T-helper 1 cell treated with Interleukin-12 subunit alpha and Interleukin-12 subunit beta and Interleukin-4 antibody, amounts not matched to agents 30 μg/mL and 1 μg/mL, for 36 hours (primary cell): ENCODE results near the gene COL19A1.

Experiments used
- H3K27ac Mint-ChIP-seq: one replicate; pipeline ENCODE4 v1.8.0; 2021; ENCODE audit warnings: mild to moderate bottlenecking, mixed read lengths
- H3K27me3 Mint-ChIP-seq: one replicate; pipeline ENCODE4 v1.8.0; 2021; ENCODE audit warnings: low read depth, mixed read lengths
- H3K36me3 Mint-ChIP-seq: one replicate; pipeline ENCODE4 v1.8.0; 2021; ENCODE audit warnings: low read depth, mixed read lengths
- H3K4me1 Mint-ChIP-seq: one replicate; pipeline ENCODE4 v1.8.0; 2021; ENCODE audit warnings: low read depth, mixed read lengths
- H3K4me3 Mint-ChIP-seq: one replicate; pipeline ENCODE4 v1.8.0; 2021; ENCODE audit warnings: mild to moderate bottlenecking, moderate library complexity, mixed read lengths
- H3K9me3 Mint-ChIP-seq: one replicate; pipeline ENCODE4 v1.8.0; 2021; ENCODE audit warnings: mixed read lengths

COL19A1 gene

DNA sequence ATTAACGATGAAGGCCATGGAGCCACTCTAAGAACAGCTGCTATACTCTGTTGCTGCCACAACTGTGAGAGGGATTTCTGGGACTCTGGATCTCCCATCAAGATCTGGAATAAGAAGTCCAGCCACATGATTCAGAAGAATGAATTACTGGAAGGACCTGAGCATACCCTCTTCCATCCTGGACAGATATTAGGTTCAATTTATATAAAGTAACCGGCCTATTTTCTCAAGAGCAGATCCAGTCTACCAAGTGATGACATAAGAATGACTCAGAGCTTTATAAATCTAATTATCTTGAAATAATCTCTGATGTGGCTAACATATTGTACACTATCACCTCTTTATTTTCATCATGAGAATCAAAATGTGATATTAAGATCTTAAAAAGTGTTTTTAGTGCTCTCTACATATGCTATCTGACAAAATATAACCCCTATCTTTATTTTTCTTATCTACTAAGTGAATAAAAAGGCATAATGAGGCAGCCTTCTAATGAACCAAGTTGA is 391.5 kb downstream of the COL19A1 start:
- Mint-ChIP-seq H3K4me1 (no peaks in the 10 kb centered on the region), H3K27ac (no peak overlapping the region), H3K9me3 (no peaks in the 10 kb centered on the region), H3K36me3 (no peaks in the 10 kb centered on the region), H3K4me3 (no peak overlapping the region), H3K27me3 (no peaks in the 10 kb centered on the region)

DNA sequence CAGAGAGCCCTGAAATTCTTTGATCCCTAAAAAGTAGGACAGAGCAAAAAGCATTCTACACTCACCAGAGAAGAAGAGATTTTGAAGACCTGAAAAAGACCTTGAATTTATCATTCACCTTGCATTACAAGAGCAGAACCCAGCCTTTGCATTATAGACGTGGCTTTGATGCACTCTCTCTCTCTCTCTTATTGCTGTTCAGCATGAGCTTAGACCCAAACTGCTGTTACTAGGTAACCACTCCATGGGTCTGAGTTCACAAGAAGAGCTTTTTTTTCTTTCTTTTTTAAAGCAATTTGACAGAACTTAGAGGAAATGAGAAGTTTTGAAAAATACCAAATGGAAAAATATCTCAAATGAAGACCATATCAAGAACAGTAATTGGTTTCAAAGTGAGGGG is 392.1 kb downstream of the COL19A1 start:
- H3K27me3 Mint-ChIP-seq, result no peaks in the 10 kb centered on the region
- H3K9me3 Mint-ChIP-seq, result no peaks in the 10 kb centered on the region
- H3K27ac Mint-ChIP-seq, result no peak overlapping the region
- H3K4me1 Mint-ChIP-seq, result no peaks in the 10 kb centered on the region
- H3K36me3 Mint-ChIP-seq, result no peaks in the 10 kb centered on the region
- no peak overlapping the region for H3K4me3 Mint-ChIP-seq
